GM18951 (cell line): ENCODE data around the gene GRN.

Experiments used
- POLR2A ChIP-seq: IDR thresholded peaks from 4 replicates; pipeline ENCODE4 v1.6.1; 2011; ENCODE audit warnings: mild to moderate bottlenecking; ENCODE audit not compliant: insufficient read length, insufficient read depth; ENCODE audit errors: extremely low read depth
- in situ Hi-C: fragments of 300-500 bp; cut with MboI; formaldehyde crosslinking; loops from one replicate; pipeline ENCODE4 v1.12.0; 2022; ENCODE audit warnings: low sequenced_read_pairs, mixed read lengths, inconsistent platforms; ENCODE audit not compliant: unreplicated experiment

Gene GRN

DNA sequence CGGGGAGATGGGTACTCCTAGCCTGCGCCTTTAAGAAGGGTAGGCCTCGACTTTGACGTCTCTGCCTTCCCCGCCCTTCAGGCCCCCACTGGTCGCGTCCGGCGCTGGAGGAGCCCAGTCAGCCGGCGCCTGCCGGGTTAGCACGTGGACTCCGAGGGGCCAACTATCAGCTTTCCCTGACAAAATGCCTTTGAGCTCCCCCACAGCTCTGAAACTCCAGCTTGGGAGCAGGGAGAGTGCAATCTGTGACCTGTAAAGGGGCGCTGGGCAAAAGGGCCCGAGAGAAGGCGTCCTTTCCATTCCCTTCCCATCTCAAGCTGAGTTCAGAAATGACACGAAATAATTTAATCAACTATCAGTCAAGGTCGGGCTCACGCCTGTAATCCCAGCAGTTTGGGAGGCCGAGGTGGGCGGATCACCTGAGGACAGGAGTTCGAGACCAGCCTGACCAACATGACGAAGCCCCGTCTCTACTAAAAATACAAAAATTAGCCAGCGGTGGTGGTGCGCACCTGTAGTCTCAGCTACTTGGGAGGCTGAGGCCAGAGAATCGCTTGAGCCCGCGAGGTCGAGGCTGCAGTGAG is 18.1 kb upstream of the GRN start:
- peak; percentile 64 for TF ChIP-seq POLR2A
- in situ Hi-C loops, result loop anchor here (5.0 to 25.0 kb wide), 2 partner anchors 125 to 390 kb away; partner anchors contain the start of gene PPY

DNA sequence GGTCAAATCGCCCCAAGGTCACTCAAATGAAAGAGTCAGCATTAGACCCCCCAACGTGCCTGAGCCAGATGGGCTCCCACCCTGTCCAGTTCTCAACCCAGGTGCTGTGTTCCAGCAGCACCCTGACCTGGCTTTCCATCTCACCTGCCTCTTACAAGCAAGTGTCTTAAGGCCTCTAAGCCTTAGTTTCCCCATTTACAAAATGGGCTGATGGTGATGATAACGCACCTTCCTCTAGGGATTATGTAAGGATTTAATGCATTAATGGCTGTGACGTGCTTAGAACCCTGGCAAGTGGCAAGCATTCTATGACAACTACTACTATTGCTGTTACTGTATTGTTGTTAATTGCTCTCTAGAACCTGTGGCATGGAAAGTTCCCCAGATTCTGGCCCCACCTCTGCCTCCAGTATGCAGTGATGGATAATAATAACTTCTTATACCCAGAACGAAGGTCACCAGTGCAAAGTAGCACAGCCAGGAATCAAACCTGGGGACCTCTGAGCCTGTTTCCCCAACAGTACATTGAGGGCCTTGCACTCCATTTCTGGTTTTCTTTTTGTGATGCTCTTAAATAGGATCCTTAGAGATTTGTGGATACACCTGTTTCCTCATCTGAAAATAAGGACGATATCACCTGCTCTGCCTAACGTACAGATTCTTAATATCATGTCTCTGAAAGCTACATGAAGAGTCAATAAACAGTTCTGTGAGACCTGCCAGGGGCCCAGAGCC is 17.2 kb upstream of the GRN start:
- TF ChIP-seq POLR2A, result no peak
- in situ Hi-C loops, result loop anchor here (5.0 to 25.0 kb wide), 2 partner anchors 126 to 391 kb away; partner anchors contain the start of gene PPY

DNA sequence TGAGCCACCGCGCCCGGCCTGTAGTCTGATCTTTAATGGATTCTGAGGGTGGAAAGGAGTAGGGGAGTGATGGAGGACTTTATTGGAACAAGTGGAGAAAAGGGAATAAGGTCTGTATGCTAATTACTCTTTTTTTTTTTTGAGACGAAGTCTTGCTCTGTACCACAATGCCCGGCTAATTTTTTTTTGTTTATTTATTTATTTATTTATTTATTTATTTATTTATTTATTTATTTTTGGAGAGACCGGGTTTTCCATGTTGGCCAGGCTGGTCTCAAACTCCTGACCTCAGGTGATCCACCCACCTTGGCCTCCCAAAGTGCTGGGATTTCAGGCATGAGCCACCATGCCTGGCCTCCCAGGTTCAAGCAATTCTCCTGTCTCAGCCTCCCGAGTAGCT is 15.6 kb upstream of the GRN start:
- in situ Hi-C loops, result loop anchor here (5.0 to 25.0 kb wide), 2 partner anchors 127 to 392 kb away; partner anchors contain the start of gene PPY

DNA sequence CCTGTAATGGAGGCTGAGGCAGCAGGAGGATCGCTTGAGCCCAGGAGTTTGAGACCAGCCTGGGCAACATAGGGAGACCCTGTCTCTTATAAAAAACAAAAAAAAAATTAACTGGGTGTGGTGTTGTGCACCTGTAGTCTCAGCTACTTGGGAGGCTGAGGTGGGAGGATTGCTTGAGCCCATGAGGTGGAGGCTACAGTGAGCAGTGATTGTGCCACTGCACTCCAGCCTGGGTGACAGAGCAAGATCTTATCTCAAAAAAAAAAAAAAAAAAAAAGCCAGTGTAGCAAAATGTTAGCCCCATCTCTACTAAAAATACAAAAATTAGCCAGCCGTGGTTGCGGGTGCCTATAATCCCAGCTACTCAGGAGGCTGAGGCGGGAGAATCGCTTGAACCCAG is 14.8 kb upstream of the GRN start:
- in situ Hi-C loops, result loop anchor here (25.0 kb wide), 1 partner anchor 393 kb away; the partner anchor contains the start of gene PPY

DNA sequence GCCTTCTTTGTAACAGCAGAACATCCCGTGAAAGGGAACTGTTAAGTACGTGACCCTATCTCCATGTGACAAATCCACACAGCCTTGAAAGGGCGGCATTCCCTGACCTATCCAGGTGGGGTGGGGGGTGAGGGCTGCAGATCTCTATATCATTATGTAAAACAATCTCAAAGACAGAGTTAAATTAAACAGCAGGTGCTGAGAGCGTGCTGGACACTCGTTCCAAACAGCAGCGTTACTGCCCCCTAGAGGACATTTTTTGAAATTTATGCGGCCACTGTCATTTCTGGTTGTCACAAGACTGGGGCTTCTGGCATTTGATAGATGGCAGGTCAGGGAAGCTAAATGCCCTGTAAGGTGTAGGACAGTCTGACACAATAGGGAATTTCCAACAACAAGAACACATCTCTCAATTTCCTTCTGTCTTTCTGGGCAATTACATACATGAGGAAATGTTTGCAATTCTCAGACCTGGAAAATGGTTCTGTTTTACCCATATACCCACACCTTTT is 13.8 kb upstream of the GRN start:
- no peak for TF ChIP-seq POLR2A
- in situ Hi-C loops, result loop anchor here (25.0 kb wide), 1 partner anchor 394 kb away; the partner anchor contains the start of gene PPY

DNA sequence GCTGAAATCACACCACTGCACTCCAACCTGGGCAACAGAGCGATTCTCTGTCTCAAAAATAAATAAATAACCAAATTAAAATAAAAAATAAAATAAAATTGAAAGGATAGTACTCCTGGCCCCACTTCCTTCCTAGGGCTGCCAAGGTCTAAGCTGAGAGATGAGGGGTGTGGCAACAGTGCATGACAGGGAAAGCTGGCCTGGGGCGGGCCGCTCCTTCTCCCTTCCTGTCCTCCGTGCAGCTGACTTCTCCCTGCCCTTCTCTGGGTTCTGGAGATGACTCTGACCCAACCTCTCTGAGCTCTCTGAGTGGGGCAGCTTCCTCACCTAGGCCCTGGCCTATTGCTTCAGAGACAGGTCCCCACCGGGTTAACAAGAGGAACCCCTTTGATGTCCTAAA is 11.7 kb upstream of the GRN start:
- no peak for TF ChIP-seq POLR2A
- in situ Hi-C loops, result loop anchor here (25.0 kb wide), 1 partner anchor 396 kb away; the partner anchor contains the start of gene PPY

DNA sequence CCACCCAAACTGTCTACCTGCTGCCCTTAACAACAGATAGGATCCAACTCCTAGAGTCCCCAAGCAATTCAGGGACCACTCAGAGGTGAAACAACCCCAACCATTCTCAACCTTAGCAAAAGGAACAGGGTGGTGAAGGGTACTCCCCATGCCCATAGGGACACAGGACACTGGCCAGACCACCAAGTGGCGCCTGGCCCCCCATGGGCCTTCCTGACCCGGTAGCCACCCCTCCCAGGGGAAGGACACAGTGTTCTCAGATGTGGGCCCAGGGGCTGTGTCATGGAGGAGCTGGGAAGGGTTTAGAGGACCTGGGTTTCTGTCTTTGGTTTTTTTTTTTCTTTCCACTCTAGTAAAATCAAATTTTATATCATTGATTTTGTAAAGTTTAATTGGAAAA is 10.8 kb upstream of the GRN start:
- in situ Hi-C loops, result loop anchor here (25.0 kb wide), 1 partner anchor 397 kb away; the partner anchor contains the start of gene PPY
- no peak for TF ChIP-seq POLR2A

DNA sequence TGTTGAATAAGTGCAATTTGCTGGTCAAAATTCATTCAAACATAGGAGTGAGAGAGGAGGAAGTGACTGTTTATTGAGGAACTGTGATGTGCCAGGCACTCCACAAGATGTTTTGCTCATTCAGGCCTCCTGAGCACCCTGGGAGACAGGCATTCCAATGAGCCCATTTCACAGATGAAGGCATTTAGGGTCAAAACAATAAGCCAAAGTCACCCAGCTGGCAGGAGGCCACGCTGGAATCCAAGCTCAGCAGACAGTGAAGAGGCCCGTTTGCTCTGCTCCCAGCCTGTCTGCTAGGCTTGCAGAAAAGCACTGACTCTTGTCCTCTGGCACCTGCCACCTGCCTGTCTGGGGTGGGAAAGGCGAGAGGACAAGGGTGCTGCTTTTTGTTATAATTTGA is 10.4 kb upstream of the GRN start:
- no peak for TF ChIP-seq POLR2A
- in situ Hi-C loops, result loop anchor here (25.0 kb wide), 1 partner anchor 397 kb away; the partner anchor contains the start of gene PPY

DNA sequence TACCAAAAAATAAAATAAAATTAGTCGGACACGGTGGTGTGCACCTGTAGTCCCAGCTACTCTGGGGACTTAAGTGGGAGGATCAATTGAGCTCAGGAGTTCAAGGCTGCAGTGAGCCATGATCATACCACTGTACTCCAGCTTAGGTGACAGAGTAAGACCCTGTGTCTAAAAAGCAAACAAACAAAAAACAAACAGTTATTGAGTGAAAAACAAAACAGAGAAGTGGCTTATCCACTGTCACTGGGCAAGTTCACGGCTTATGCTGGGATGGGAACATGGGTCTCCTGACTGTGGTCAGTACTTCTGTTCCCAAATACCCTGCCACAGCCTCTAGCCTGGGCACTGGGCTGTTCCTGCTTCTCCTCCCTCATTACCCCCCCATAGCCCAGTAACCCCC is 9.5 kb upstream of the GRN start:
- in situ Hi-C loops, result loop anchor here (25.0 kb wide), 1 partner anchor 398 kb away; the partner anchor contains the start of gene PPY
- no peak for TF ChIP-seq POLR2A

DNA sequence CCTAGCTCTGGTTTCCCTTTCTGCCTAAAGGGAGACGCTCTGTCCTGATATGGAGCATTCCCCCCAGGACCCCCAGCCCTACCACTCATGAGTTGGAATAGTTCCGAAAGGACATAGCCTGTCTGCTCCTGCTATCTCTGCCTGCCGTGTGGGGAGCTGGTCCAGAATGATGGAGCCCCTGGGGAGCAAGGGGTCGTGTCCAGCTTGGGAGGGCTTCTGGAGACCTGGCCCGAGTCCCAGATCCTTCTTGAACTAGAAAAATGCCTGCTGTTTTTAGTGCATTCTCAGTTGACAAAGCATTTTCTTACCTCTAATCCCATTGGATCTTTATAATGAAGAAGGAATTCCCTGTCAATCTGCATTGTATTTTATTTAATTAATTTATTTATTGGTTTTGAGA is 9.1 kb upstream of the GRN start:
- no peak for TF ChIP-seq POLR2A
- in situ Hi-C loops, result loop anchor here (25.0 kb wide), 1 partner anchor 399 kb away; the partner anchor contains the start of gene PPY

DNA sequence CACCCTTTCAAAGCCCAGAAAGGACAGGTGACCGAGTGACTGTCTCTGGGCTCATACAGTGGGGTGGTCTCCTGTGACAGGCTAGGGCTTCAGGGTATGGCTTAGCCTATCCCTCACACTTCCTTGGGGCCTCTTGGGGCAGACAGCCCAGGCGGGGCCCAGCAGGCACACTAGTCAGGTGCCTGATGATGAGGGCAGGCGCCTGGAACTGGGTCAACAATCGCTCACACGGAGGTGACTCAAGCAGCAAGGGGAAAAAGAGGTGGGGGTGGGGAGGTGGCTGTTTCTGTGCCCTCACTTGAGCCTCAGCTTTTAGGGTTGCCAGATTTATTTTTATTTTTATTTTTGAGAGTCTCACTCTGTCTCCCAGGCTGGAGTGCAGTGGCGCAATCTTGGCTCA is 6.4 kb upstream of the GRN start:
- in situ Hi-C loops, result loop anchor here (25.0 kb wide), 1 partner anchor 401 kb away; the partner anchor contains the start of gene PPY
- no peak for TF ChIP-seq POLR2A

DNA sequence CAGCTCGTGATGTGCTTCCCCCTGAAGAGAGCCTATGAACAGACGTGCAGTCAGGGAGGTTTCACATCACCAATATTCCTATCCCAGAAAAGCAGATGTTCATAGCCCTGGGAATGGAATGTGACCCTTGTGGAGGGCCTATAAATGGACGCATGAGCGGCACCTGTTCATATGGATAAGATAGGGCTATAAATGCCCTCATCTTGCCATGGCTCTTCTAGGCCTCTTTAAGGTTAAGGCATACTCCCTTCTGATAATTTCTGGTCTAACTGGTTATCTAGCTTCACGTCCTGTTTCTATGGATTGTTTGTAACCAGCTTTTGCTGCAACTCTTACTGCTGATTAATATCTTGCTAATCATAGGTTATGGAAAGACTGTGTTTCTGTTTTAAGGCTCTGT is 4.5 kb upstream of the GRN start:
- in situ Hi-C loops, result loop anchor here (25.0 kb wide), 1 partner anchor 403 kb away; the partner anchor contains the start of gene PPY

DNA sequence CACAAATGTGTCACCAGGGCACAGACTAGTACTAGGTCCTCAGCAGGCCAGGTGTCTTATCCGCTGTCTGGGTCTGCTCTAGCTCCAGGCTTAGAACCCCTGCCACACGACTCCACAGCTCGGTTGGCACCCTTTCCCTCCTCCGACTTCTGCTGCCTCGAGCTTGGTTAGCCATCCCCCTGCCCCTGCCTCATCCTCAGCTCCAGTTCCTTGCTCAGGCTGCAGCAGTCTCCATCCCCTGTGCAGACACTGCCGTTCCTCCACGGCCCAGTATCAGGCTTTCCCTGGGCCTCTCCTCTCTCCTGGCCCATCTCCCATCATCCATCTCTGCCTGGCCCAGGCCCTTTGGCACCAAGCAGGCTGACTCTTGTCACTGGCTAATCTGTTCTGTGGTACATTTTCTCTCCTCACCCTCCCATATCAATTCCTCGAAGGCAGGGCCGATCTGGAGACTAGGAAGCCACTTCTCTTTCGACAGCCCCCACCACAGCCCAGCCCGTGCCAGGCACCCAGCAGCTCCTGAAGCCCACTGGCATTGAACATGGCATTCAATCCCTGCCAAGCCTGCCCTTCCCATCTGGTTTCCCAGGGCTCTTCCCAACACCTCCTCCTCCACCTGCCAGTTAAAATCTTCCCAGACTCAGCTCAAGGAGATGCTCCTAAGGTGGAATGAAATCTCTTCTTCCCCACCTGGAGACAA is 1.4 kb upstream of the GRN start:
- no peak for TF ChIP-seq POLR2A
- in situ Hi-C loops, result loop anchor here (25.0 kb wide), 1 partner anchor 406 kb away; the partner anchor contains the start of gene PPY
